Measurements from ENCODE around the gene H1-8. TPM values are rescaled to one million over a fixed set of nuclear protein-coding genes. Genes with fewer than 3 reads are reported as not detected.
A peak's percentile ranks its signal among the peaks of the same experiment; 100 is the strongest.

Gene H1-8
- total RNA-seq, 1 experiment from 2014 or later = not detected

DNA sequence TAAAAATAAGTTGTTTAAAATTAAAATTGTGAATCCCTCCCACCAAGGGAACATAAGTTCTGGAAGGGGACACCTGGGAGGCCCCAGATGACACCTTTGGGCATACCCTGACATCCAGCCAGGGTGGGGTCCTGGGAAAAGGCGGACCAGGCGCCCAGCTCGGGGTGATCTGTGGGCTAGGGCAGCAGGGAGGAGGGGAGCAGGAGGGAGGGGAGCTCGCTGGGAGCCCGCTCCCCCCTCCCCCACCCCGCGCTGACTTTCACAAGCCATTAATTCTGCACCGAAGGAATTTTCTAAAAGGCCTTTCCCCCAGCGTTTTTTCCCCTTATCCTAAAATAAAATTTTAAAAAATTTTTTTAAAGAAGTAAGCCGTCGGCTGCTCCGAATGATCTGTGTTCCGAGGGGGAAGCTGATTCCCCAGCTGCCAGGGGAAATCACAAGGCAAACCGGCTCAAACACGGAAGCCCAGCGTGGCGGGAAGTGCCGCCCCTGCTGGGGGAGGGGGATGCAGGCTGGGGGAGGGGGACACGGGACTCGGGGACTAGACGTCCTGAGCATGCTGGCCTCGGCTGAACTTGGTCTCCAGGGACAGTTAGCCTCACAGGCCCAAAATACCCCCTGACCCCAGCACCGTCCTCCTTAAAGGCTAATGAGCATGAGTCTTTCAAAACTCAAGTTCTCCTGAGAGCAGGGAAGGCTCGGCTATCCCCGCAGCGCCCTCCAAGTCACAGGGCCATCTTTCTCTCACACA lies 49.6 kb downstream of the H1-8 start:
- DNase-seq (ENCODE audit: low read depth) = no peak

GRCh38 chr3:129593230-129593594 lies 50.2 kb downstream of the H1-8 start:
- DNase-seq (ENCODE audit: low read depth) = no peak

DNA sequence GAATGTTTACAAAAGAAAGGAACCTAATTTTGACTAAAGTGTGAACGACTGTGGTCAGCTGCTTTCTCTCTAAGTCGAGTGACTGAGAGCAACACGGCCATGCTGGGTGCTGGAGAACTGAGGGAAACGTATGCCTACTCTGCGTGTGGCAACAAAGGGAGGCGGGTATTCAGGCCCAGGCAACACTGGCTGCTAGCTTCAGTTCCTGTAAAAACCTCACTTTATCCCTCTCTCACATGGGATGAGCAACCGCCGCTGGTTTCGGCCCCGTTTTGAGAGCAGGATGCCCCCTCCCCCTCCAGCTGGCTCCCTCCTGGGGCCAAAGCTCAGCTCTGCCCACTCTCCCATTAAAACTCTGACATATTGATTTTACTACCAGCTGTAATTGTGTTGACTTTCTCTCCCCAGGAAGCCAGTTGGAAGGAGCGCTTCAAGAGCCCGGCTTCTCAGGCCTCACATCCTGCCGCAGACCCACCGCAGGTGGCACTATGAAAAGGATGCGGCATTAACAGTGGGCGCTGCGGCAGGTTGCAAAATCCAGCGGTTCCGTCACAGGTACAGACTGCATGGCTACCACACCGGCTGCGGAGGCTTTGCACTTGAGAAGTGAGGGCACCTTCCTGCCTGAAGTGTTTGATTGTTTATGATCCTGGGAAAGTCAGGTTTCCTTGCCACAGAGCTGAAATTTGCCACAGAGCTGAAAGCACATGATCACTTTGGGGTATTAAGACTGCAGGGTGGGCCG lies 50.8 kb downstream of the H1-8 start:
- DNase-seq (ENCODE audit: low read depth) = no peak

GRCh38 chr3:129594409-129594808 lies 51.4 kb downstream of the H1-8 start:
- no peak for DNase-seq (ENCODE audit: low read depth)

- DNase-seq (ENCODE audit: low read depth) = no peak
Observed at GRCh38 chr3:129594907-129595390, 52.0 kb downstream of the H1-8 start.

DNA sequence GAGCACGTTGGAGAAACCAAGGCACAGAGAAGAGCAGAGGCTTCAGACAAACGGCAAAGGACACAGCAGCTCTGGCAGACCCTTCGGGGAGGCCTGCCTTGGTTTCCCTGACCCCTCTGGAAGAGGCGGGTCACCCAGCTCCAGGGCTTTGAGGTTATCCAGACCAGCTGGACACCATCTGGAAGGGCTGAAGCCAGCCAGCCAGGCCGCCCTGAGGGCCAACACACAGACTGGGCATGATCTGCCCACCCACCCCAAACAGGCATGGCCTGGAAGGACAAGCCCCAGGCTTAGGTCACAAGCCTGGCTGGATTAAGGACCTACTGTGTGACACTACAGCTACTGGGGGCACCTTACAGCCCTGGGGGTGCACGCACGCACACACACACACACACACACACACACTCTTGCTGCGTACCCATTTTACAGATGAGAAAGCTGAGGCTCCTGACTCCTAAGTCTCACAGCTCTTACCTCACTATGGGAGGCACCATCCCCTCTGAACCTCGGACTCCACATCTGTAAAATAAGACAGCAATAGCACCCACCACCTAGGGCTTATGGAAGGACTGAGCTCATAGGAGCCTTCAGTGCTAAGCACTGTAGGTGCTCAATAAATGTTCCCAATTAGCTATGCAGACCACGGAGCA lies 52.7 kb downstream of the H1-8 start:
- DNase-seq (ENCODE audit: low read depth) = no peak

GRCh38 chr3:129596194-129597086 lies 53.5 kb downstream of the H1-8 start:
- DNase-seq (ENCODE audit: low read depth) = peak; percentile 75

GRCh38 chr3:129597087-129597999 lies 54.4 kb downstream of the H1-8 start:
- DNase-seq (ENCODE audit: low read depth) = no peak

DNA sequence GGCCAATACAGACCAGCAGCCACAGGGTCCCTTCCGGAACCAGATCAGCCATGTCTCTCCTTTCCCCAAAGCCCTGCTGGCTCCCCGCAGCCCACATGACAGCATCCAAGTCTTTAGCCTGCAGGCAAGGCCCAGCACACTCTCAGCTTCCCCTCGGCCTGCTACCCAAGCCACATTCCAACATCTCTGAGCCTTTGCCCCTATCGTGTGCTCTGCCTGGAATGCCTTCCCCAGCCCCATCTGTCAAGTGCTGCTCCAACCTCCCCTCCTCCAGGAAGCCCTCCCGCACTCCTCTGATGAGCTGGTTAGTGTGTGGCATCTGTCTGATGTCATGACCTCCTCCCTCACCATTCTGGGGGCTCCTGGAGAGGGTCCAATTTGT lies 55.0 kb downstream of the H1-8 start:
- no peak for DNase-seq (ENCODE audit: low read depth)

DNA sequence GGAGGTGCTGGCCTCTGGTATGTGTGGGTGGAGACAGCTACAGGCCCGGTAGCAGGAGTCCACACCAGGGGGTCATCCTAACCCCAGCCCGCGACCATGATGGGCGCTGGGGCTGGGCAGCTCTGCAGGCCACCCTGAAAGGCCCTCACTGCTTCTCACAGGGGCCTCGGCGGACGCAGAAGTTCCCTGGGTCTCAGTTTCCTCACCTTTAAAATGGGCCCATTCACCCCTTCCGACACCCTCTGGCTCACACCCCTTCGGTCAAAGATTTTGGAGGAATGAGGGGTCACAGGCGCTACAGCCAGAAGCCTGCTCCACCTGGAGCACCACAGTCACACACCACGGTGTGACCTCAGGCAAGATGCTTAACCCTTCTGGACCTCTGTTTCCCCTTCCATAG lies 55.5 kb downstream of the H1-8 start:
- DNase-seq (ENCODE audit: low read depth) = no peak

- DNase-seq (ENCODE audit: low read depth) = no peak
Observed at GRCh38 chr3:129599073-129599472, 56.1 kb downstream of the H1-8 start.

- DNase-seq (ENCODE audit: low read depth) = peak; percentile 90
Observed at GRCh38 chr3:129599607-129600006, 56.6 kb downstream of the H1-8 start.

- DNase-seq (ENCODE audit: low read depth) = no peak
Observed at GRCh38 chr3:129600348-129600747, 57.4 kb downstream of the H1-8 start.

Small RNA genes within 50 kb of the gene (small RNA-seq; reads per million reads assigned to genes)
- gene RN7SL752P = not detected

Other genes starting within 250 kb of the H1-8 start
- gene EFCAB12, start 114.5 kb upstream of the H1-8 start, total RNA-seq (2014; rRNA removed; shearing (Covaris generic)) = not detected in 2 replicates
- 26.0 and 35.7 TPM in 2 replicates for gene MBD4, start 103.2 kb upstream of the H1-8 start, total RNA-seq (2014; rRNA removed; shearing (Covaris generic))
- gene IFT122, start 103.0 kb upstream of the H1-8 start, total RNA-seq (2014; rRNA removed; shearing (Covaris generic)) = 12.2 and 14.6 TPM in 2 replicates
- gene RHO, start 14.5 kb upstream of the H1-8 start, total RNA-seq (2014; rRNA removed; shearing (Covaris generic)) = not detected in 2 replicates
- gene PLXND1, start 63.5 kb downstream of the H1-8 start, total RNA-seq (2014; rRNA removed; shearing (Covaris generic)) = 26.7 and 28.5 TPM in 2 replicates